Uterus (tissue), 4 donors: ENCODE data around the gene NRL. TPM values are rescaled to one million over a fixed set of nuclear protein-coding genes. Genes with fewer than 3 reads are reported as not detected.
A peak's percentile ranks its signal among the peaks of the same experiment; 100 is the strongest.

Experiments used
- DNase-seq, 2 donors: peaks; one replicate each; pipeline ENCODE4 v3.0.0-alpha.2; 2019 to 2020
- H3K27ac ChIP-seq, 2 donors: fragments of 200-600 bp; sonication (generic); 1 replicate in 1 of 2; 2 replicates in 1 of 2; pipeline ENCODE4 v1.5.1; 2016 to 2018
- H3K27me3 ChIP-seq, 2 donors: fragments of 200-600 bp; sonication (generic); one replicate each; pipeline ENCODE4 v1.5.1; 2018 to 2019; ENCODE audit warnings: control low read depth in 1 of 2
- H3K36me3 ChIP-seq, 2 donors: fragments of 200-600 bp; sonication (generic); one replicate each; pipeline ENCODE4 v1.5.1; 2019; ENCODE audit warnings: control low read depth in 1 of 2
- H3K4me1 ChIP-seq, 2 donors: fragments of 200-600 bp; sonication (generic); one replicate each; pipeline ENCODE4 v1.5.1; 2018 to 2019; ENCODE audit warnings: control low read depth in 1 of 2
- H3K4me3 ChIP-seq, 2 donors: fragments of 200-600 bp; sonication (generic); 1 replicate in 1 of 2; 2 replicates in 1 of 2; pipeline ENCODE4 v1.5.1; 2018 to 2019; ENCODE audit warnings: mild to moderate bottlenecking in 1 of 2
- H3K9me3 ChIP-seq, 2 donors: fragments of 200-600 bp; sonication (generic); one replicate each; pipeline ENCODE4 v1.5.1; 2019; ENCODE audit warnings: control low read depth in 1 of 2
- CTCF ChIP-seq, 4 experiments: fragments of 200-600 bp in 2 of 4; fragments of 450-650 bp in 2 of 4; sonication (generic) in 2 of 4; IDR thresholded peaks; one replicate each; pipeline ENCODE4 v1.5.1; 2016 to 2019; ENCODE audit warnings: antibody characterized with exemption in 4 of 4, mild to moderate bottlenecking in 2 of 4, moderate library complexity in 1 of 4
- POLR2A ChIP-seq, 2 donors: fragments of 450-650 bp; IDR thresholded peaks; one replicate each; pipeline ENCODE4 v1.6.1; 2016; ENCODE audit warnings: antibody characterized with exemption in 2 of 2, mild to moderate bottlenecking in 1 of 2, moderate library complexity in 1 of 2
- intact Hi-C: fragments of 100-400 bp; cut with DNase I; formaldehyde crosslinking; loops from one replicate; pipeline ENCODE4 v1.15.1; 2023; ENCODE audit warnings: low total_unique reads
- total RNA-seq, 4 donors: library from RNA; depleted of rRNA in 3 of 4; stranded (reverse); fragments of >200 nt in 3 of 4; gene quantifications; one replicate each; pipeline versions ENCODE4 v1.1.0 to v1.2.4, GENCODE V29; 2014 to 2023
- donor health status: DM: yes; HTN: yes; CAD: no.

Gene NRL
- total RNA-seq, 4 donors from 2014 or later = 1.2 to 1.8 (median 1.3) TPM; not detected in 1

GRCh38 chr14:24144451-24144850 lies 29.7 kb upstream of the NRL start:
- Histone ChIP-seq H3K4me1 (peaks cover 6 to 8% of the 10 kb centered on the region in 2 donors), H3K36me3 (no peaks in the 10 kb centered on the region), H3K4me3 (no peak overlapping the region), H3K9me3 (no peaks in the 10 kb centered on the region), H3K27ac (no peak overlapping the region), H3K27me3 (no peaks in the 10 kb centered on the region)
- TF ChIP-seq CTCF (IDR thresholded peaks at IDR 0.05) (no peak), POLR2A (IDR thresholded peaks at IDR 0.05) (no peak)
- no peak for DNase-seq
- intact Hi-C loops = no loop called here

GRCh38 chr14:24143511-24143910 lies 28.8 kb upstream of the NRL start:
- Histone ChIP-seq H3K9me3 (no peaks in the 10 kb centered on the region), H3K27ac (no peak overlapping the region), H3K36me3 (no peaks in the 10 kb centered on the region), H3K27me3 (no peaks in the 10 kb centered on the region), H3K4me3 (no peak overlapping the region), H3K4me1 (peaks cover 6 to 8% of the 10 kb centered on the region in 2 donors)
- intact Hi-C loops = no loop called here
- DNase-seq = no peak
- TF ChIP-seq CTCF (IDR thresholded peaks at IDR 0.05) (no peak), POLR2A (IDR thresholded peaks at IDR 0.05) (no peak)

- Histone ChIP-seq H3K27ac (peak within 1 kb of the TSS; percentile 86 to 90), H3K27me3 (no peaks in the 10 kb centered on the region), H3K4me3 (peak within 1 kb of the TSS; percentile 65 to 92), H3K36me3 (no peaks in the 10 kb centered on the region), H3K4me1 (peaks cover 4 to 7% of the 10 kb centered on the region in 2 donors), H3K9me3 (no peaks in the 10 kb centered on the region)
- peak; percentile 99 to 100 for DNase-seq
- intact Hi-C loops = no loop called here
- peak; percentile 41 to 81 (median 66) for TF ChIP-seq CTCF (IDR thresholded peaks at IDR 0.05)
- peak; percentile 90 for TF ChIP-seq POLR2A (IDR thresholded peaks at IDR 0.05)
Measured at GRCh38 chr14:24141097-24141880, 26.5 kb upstream of the NRL start, which contains the start of gene EMC9. EMC9 (minus strand) TSS chr14:24141591; CDS start chr14:24141304, 287 bp downstream.

GRCh38 chr14:24139272-24139934 lies 24.7 kb upstream of the NRL start:
- Histone ChIP-seq H3K36me3 (no peaks in the 10 kb centered on the region), H3K9me3 (no peaks in the 10 kb centered on the region), H3K27me3 (no peaks in the 10 kb centered on the region), H3K4me1 (peaks cover 4 to 7% of the 10 kb centered on the region in 2 donors), H3K27ac (peak overlapping the region in 1 of 2 donors; percentile 27), H3K4me3 (no peak overlapping the region)
- TF ChIP-seq POLR2A (IDR thresholded peaks at IDR 0.05) = no peak
- TF ChIP-seq CTCF (IDR thresholded peaks at IDR 0.05) = no peak
- DNase-seq = no peak
- intact Hi-C loops = no loop called here
